Smooth muscle cell (in vitro differentiated cells): Measurements from ENCODE around the gene MAML2. TPM values are rescaled to one million over a fixed set of nuclear protein-coding genes. Genes with fewer than 3 reads are reported as not detected.

Experiments
- DNase-seq: peaks from one replicate; lab custom pipeline; 2025; ENCODE audit not compliant: unreplicated experiment; lab: John Stamatoyannopoulos, UW
- H2AFZ ChIP-seq: fragments of 200-600 bp; sonication (generic); 2 replicates; pipeline ENCODE4 v1.6.0; 2016; ENCODE audit warnings: antibody characterized with exemption, low read depth, mild to moderate bottlenecking
- H3F3A ChIP-seq: fragments of 200-600 bp; sonication (generic); 2 replicates; pipeline ENCODE4 v1.6.0; 2017; ENCODE audit warnings: antibody characterized with exemption, low read depth
- H3K27ac ChIP-seq: fragments of 200-600 bp; sonication (generic); 2 replicates; pipeline ENCODE4 v1.5.1; 2016; ENCODE audit warnings: low read depth, mild to moderate bottlenecking
- H3K27me3 ChIP-seq: fragments of 200-600 bp; sonication (generic); 2 replicates; pipeline ENCODE4 v1.6.1; 2016; ENCODE audit warnings: low read depth, mild to moderate bottlenecking
- H3K36me3 ChIP-seq: fragments of 200-600 bp; sonication (generic); 2 replicates; pipeline ENCODE4 v1.5.1; 2016; ENCODE audit warnings: low read depth
- H3K4me1 ChIP-seq: fragments of 200-600 bp; sonication (generic); 2 replicates; pipeline ENCODE4 v1.5.1; 2016; ENCODE audit warnings: low read depth
- H3K4me2 ChIP-seq: fragments of 200-600 bp; sonication (generic); 2 replicates; pipeline ENCODE4 v1.6.0; 2016; ENCODE audit warnings: mild to moderate bottlenecking
- H3K4me3 ChIP-seq: fragments of 200-600 bp; sonication (generic); 2 replicates; pipeline ENCODE4 v1.5.1; 2016; ENCODE audit warnings: mild to moderate bottlenecking
- H3K79me2 ChIP-seq: fragments of 200-600 bp; sonication (generic); 2 replicates; pipeline ENCODE4 v1.6.0; 2016; ENCODE audit warnings: low read depth, mild to moderate bottlenecking
- H3K9ac ChIP-seq: fragments of 200-600 bp; sonication (generic); 2 replicates; pipeline ENCODE4 v1.6.0; 2016; ENCODE audit warnings: low read depth
- H3K9me3 ChIP-seq: fragments of 200-600 bp; sonication (generic); replicated peaks from 2 replicates; pipeline ENCODE4 v1.5.1; 2016; ENCODE audit warnings: low read depth
- H4K20me1 ChIP-seq: fragments of 200-600 bp; sonication (generic); 2 replicates; pipeline ENCODE4 v1.6.0; 2016; ENCODE audit warnings: low read depth
- CTCF ChIP-seq: fragments of 200-600 bp; sonication (generic); IDR thresholded peaks from 2 replicates; pipeline ENCODE4 v1.5.1; 2017; ENCODE audit warnings: borderline replicate concordance, mild to moderate bottlenecking, antibody characterized with exemption; ENCODE audit not compliant: insufficient read depth, poor library complexity, severe bottlenecking
- WGBS: methylation state at CpG from one replicate; pipeline ENCODE4 v1.1.7; 2016; ENCODE audit warnings: low lambda C conversion rate; 5-methylcytosine and 5-hydroxymethylcytosine counted together
- polyA plus RNA-seq: library from polyadenylated mRNA; unstranded; fragments of >200 nt; fragmentation: Nextera tagmentation; extraction: Ambion mirVana; gene quantifications from 2 replicates; pipeline ENCODE4 v1.2.1, GENCODE V29; 2016
- total RNA-seq: library from RNA; depleted of rRNA; stranded (reverse); fragments of >200 nt; gene quantifications from 2 replicates; pipeline ENCODE4 v1.2.3, GENCODE V29; 2014

The MAML2 gene
- total and polyA plus RNA-seq, 2 experiments from 2014 or later = 8.7 to 52.4 TPM

GRCh38 chr11:95939091-95939490, 403.9 kb downstream of the MAML2 start:
- DNase-seq = no peak
- Histone ChIP-seq H3K27ac (no peak overlapping the region), H4K20me1 (no peaks in the 10 kb centered on the region), H3K79me2 (no peaks in the 10 kb centered on the region), H3K27me3 (no peaks in the 10 kb centered on the region), H3K9me3 (no peaks in the 10 kb centered on the region), H3K4me3 (no peak overlapping the region), H3F3A (no peaks in the 10 kb centered on the region), H2AFZ (no peak overlapping the region), H3K4me1 (no peaks in the 10 kb centered on the region), H3K9ac (no peak overlapping the region), H3K36me3 (no peaks in the 10 kb centered on the region), H3K4me2 (no peak overlapping the region)
- no peak for TF ChIP-seq CTCF
- WGBS = 81% methylated on average over 6 of the region's 6 CpGs

GRCh38 chr11:95937358-95937757, 405.6 kb downstream of the MAML2 start:
- Histone ChIP-seq H3K9me3 (no peaks in the 10 kb centered on the region), H3K27ac (no peak overlapping the region), H3K4me2 (no peak overlapping the region), H3K9ac (no peak overlapping the region), H3F3A (no peaks in the 10 kb centered on the region), H3K79me2 (no peaks in the 10 kb centered on the region), H2AFZ (no peak overlapping the region), H3K36me3 (no peaks in the 10 kb centered on the region), H3K4me3 (no peak overlapping the region), H3K4me1 (no peaks in the 10 kb centered on the region), H3K27me3 (no peaks in the 10 kb centered on the region), H4K20me1 (no peaks in the 10 kb centered on the region)
- DNase-seq = no peak
- no peak for TF ChIP-seq CTCF

- Histone ChIP-seq H3K4me2 (no peak overlapping the region), H3K9ac (no peak overlapping the region), H3K4me1 (no peaks in the 10 kb centered on the region), H3K36me3 (no peaks in the 10 kb centered on the region), H3K27me3 (no peaks in the 10 kb centered on the region), H3K79me2 (no peaks in the 10 kb centered on the region), H3K4me3 (no peak overlapping the region), H3K27ac (no peak overlapping the region), H3K9me3 (no peaks in the 10 kb centered on the region), H3F3A (no peaks in the 10 kb centered on the region), H2AFZ (no peak overlapping the region), H4K20me1 (no peaks in the 10 kb centered on the region)
- DNase-seq = no peak
- TF ChIP-seq CTCF = no peak
- WGBS = 84% methylated on average over 5 of the region's 5 CpGs
Measured at GRCh38 chr11:95933594-95933993, 409.4 kb downstream of the MAML2 start.

GRCh38 chr11:95931916-95932315, 411.1 kb downstream of the MAML2 start:
- Histone ChIP-seq H3K4me2 (no peak overlapping the region), H3K4me3 (no peak overlapping the region), H3K27me3 (no peaks in the 10 kb centered on the region), H3F3A (no peaks in the 10 kb centered on the region), H3K9ac (no peak overlapping the region), H3K9me3 (no peaks in the 10 kb centered on the region), H3K4me1 (no peaks in the 10 kb centered on the region), H2AFZ (no peak overlapping the region), H3K27ac (no peak overlapping the region), H4K20me1 (no peaks in the 10 kb centered on the region), H3K79me2 (no peaks in the 10 kb centered on the region), H3K36me3 (no peaks in the 10 kb centered on the region)
- TF ChIP-seq CTCF = no peak
- no peak for DNase-seq
- WGBS = 84% methylated on average over 1 of the region's 1 CpG
